Gastrocnemius medialis (tissue), 4 donors: ENCODE results near the gene SEMA6B.

Source experiments
- CTCF ChIP-seq, 5 experiments: fragments of 450-650 bp in 3 of 5; fragments of 200-600 bp in 2 of 5; sonication (generic) in 2 of 5; IDR thresholded peaks in 4 of 5; conservative IDR thresholded peaks in 1 of 5; 1 replicate in 4 of 5; 2 replicates in 1 of 5; pipeline ENCODE4 v1.5.1; 2016 to 2019; ENCODE audit warnings: antibody characterized with exemption in 5 of 5, mild to moderate bottlenecking in 3 of 5, moderate library complexity in 3 of 5
- POLR2A ChIP-seq, 2 donors: fragments of 450-650 bp; IDR thresholded peaks; one replicate each; pipeline ENCODE4 v1.6.1; 2017; ENCODE audit warnings: antibody characterized with exemption in 2 of 2, mild to moderate bottlenecking in 2 of 2, moderate library complexity in 2 of 2

- TF ChIP-seq CTCF (IDR thresholded peaks at IDR 0.05 in 4 of 5, conservative IDR thresholded peaks at IDR 0.05 in 1 of 5) (no peak), POLR2A (IDR thresholded peaks at IDR 0.05) (no peak)
Observed at GRCh38 chr19:4507150-4507452, 52.4 kb downstream of the SEMA6B start.
